Activated CD8-positive, alpha-beta memory T cell treated with anti-CD3 and anti-CD28 coated beads for 36 hours (primary cell): ENCODE measurements around the gene ASCC3. TPM values are rescaled to one million over a fixed set of nuclear protein-coding genes. Genes with fewer than 3 reads are reported as not detected.
"Not testable (repeated sequence)": the region's sequence is repeated elsewhere in the genome, so short reads cannot be mapped to it uniquely, and the experiment has no call there.

Experiments
- CTCF ChIA-PET: fragments of 350-600 bp; sonication (Branson Sonifier 250); formaldehyde crosslinking; loops from one replicate; lab custom pipeline; 2021; ENCODE audit warnings: antibody characterized with exemption; lab: Charles Lee
- POLR2A ChIA-PET: fragments of 350-600 bp; sonication (Branson Sonifier 250); formaldehyde crosslinking; loops from one replicate; lab custom pipeline; 2021; ENCODE audit warnings: antibody characterized with exemption; lab: Charles Lee
- total RNA-seq, 2 experiments: library from RNA; stranded (reverse); gene quantifications; one replicate each; pipeline ENCODE4 v1.2.3, GENCODE V29; 2021

ASCC3 gene
- total RNA-seq, 2 experiments from 2014 or later = 56.9 to 57.4 TPM

- POLR2A ChIA-PET, CTCF ChIA-PET: not testable (repeated sequence)
Measured at GRCh38 chr6:100829077-100829595, 52.0 kb downstream of the ASCC3 start.

DNA sequence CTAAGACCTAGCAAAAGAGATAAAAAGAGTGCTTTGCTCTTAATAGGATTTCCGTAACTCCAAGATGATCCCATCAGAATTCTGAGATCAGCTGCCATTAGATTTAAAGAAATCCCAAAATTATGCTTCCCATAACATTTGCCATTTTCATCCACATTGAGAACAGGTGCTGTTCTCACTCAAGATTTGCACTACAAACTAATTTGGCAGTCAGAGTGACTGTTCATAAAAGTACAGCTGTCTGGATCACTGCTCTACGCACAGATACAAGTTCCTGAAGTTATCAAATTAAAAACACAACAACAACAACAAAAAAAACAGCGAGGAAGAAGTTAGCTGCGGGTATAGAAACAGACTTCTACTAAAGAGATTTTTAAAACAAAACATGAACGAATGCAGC, 58.1 kb downstream of the ASCC3 start:
- CTCF ChIA-PET = no interaction called here
- POLR2A ChIA-PET = no interaction called here

DNA sequence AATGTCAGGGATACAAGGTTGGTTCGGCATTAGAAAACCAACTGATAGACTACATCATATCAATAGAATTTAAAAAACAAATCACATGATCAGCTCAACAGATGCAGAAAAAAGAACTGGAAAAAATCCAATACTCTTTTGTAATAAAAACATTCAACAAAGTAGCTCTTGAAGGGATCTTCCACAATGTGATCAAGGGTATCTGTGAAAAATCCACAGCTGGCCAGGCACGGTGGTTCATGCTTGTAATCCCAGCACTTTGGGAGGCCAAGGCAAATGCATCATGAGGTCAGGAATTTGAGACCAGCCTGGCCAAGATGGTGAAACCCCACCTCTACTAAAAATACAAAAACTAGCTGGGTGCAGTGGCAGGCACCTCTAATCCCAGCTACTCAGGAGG, 63.1 kb downstream of the ASCC3 start:
- ChIA-PET CTCF (no interaction called here), POLR2A (no interaction called here)

DNA sequence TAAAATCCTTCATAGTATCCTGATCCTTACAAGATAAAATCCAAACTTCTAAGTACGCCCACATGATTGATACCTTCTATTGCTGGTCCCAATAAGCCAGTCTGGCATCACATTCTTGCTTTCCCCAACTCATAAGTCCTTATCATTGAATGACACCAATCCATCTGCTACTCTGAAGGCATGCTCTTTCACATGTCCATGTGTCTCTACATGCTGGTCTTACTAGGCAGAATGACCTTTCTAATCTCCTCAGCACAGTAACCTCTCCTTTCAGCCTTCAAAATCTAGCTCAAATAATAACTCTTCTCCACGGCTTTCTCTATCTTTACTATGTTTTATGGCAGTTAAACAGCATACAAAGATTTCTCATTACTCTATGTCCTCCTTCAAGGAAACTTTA, 71.1 kb downstream of the ASCC3 start:
- CTCF ChIA-PET = no interaction called here
- POLR2A ChIA-PET = no interaction called here

GRCh38 chr6:100809346-100809745, 71.8 kb downstream of the ASCC3 start:
- ChIA-PET CTCF (no interaction called here), POLR2A (no interaction called here)

DNA sequence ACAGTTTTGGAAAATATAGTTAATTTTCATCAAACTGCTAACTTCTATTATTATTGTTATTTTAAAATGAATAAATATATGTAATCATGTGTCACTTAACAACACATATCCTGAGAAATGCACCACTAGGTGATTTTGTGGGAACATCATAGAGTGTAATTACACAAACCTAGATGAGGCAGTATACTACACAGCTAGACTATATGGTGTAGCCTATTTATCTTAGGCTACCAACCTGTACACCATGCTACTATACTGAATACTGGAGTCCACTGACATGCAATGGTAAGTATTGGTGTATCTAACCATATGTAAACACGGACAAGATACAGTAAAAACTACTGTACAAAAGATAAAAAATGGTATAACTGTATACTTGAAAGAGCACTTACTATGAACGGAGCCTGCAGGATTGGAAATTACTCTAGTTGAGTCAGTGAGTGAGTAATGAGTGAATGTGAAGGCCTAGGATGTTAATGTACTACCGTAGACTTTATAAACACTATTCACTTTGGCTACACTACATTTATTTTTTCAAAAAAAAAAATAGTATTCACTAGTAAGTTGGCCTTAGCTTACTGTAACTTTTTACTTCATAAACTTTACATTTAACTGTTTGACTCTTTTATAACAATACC, 72.4 kb downstream of the ASCC3 start:
- ChIA-PET POLR2A (no interaction called here), CTCF (no interaction called here)

- CTCF ChIA-PET = no interaction called here
- POLR2A ChIA-PET = no interaction called here
Measured at GRCh38 chr6:100806296-100806695, 74.8 kb downstream of the ASCC3 start.

GRCh38 chr6:100803264-100804045, 77.7 kb downstream of the ASCC3 start:
- POLR2A ChIA-PET = no interaction called here
- CTCF ChIA-PET = no interaction called here

GRCh38 chr6:100801036-100801435, 80.1 kb downstream of the ASCC3 start:
- ChIA-PET CTCF (no interaction called here), POLR2A (no interaction called here)

- ChIA-PET POLR2A (no interaction called here), CTCF (no interaction called here)
Measured at GRCh38 chr6:100796049-100796823, 84.9 kb downstream of the ASCC3 start.

GRCh38 chr6:100790084-100790483, 91.0 kb downstream of the ASCC3 start:
- POLR2A ChIA-PET = no interaction called here

DNA sequence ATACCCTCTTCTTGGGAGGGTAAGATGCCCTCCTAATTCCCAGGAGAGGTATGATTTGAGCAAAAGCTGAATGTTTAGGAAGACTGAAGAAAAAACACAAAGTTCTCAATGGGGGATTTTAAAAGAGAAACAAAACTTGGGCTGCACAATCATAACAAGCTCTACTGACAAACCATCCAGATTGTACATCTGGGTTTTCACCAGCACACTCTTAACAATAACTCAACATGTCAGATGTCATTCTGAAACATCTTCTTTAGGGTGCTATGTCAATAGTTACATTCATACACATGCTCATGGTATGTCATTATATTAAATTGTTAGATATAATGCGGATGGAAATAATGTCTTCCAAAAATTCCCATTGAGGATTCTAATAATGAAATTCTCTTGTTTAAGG, 95.1 kb downstream of the ASCC3 start:
- ChIA-PET CTCF (no interaction called here), POLR2A (no interaction called here)

More at GRCh38 chr6:100790084-100790483, 91.0 kb downstream of the ASCC3 start:
- CTCF ChIA-PET = no interaction called here

DNA sequence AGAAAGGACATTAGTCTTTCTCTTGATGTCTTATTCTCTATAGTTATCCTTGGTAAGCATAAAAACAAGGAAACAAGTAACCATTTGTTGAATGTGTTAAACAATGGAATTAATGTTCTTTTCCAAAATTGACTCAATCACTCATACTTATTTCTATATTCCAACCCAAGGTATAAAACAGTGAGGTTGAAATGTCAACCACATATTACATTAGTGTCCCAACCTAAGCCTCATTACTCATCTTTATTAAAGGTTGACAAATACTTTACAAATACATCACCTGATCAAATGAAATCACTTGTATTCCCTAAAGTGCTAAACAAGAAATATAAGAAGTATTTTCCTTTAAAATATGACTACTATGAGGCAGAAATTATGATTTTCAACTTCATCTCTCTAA, 100.5 kb downstream of the ASCC3 start:
- ChIA-PET POLR2A (no interaction called here), CTCF (no interaction called here)

- CTCF ChIA-PET = no interaction called here
- POLR2A ChIA-PET = no interaction called here
Measured at GRCh38 chr6:100775667-100776066, 105.5 kb downstream of the ASCC3 start.

- ChIA-PET CTCF (no interaction called here), POLR2A (no interaction called here)
Measured at GRCh38 chr6:100774681-100775080, 106.4 kb downstream of the ASCC3 start.

GRCh38 chr6:100768816-100769351, 112.2 kb downstream of the ASCC3 start:
- ChIA-PET POLR2A (no interaction called here), CTCF (no interaction called here)

- ChIA-PET POLR2A (no interaction called here), CTCF (no interaction called here)
Measured at GRCh38 chr6:100763617-100764241, 117.4 kb downstream of the ASCC3 start.

- CTCF ChIA-PET = no interaction called here
- POLR2A ChIA-PET = no interaction called here
Measured at GRCh38 chr6:100761841-100762240, 119.3 kb downstream of the ASCC3 start.

DNA sequence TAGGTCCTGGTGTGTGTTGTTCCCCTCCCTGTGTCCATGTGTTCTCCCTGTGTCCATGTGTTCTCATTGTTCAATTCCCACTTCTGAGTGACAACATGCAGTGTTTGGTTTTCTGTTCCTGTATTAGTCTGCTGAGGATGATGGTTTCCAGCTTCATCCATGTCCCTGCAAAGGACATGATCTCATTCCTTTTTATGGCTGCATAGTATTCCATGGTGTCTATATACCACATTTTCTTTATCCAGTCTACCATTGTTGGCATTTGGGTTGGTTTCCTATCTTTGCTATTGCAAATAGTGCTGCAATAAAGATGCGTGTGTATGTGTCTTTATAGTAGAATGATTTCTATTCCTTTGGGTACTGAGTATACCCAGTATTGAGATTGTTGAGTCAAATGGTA, 122.7 kb downstream of the ASCC3 start:
- POLR2A ChIA-PET, CTCF ChIA-PET: not testable (repeated sequence)

DNA sequence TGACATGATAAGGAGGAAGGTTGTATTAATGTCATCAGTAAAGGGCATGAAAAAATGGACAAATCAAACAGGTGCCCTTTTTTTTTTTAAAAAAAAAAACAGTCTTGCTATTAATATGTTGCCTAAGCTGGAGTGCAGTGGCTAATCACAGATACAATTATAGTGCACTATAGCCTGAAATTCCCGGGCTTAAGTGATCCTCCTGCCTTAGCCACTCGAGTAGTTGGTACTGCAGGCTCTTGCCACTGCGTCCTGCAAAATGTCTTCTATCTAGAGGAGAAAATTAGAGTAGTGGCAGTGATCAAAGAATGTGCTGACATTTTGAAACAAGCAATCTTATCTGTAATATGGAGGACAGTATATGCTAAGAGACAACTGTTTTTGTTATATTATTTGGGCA, 127.7 kb downstream of the ASCC3 start:
- POLR2A ChIA-PET = no interaction called here
- CTCF ChIA-PET = no interaction called here
